ENCODE data around the gene ZDHHC14.

ZDHHC14 gene

DNA sequence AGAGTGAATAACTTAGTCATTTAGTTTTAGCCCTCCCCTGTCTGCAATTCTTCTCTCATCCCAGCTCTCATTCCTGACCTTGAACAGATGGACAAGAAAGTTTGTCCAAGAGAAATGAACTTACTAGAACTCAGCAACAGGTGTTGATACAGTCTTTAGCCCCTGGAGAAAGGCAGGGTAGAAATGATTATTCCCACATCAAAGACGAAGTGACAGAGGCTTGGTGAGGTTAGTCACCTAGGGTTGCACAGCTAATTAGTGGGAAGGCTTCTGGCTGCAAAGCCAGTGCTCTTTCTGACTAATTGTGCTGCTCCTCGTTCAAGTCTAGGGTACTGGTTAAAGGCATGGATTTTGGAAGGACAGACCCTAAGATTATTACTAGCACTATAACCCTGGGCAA, 4.5 kb downstream of the ZDHHC14 start:
- Histone ChIP-seq H3K27ac (no peak overlapping the region), H3K27me3 (ENCODE audit: insufficient read depth, low read depth) (no peaks in the 10 kb centered on the region), H4K20me1 (ENCODE audit: insufficient read depth) (no peaks in the 10 kb centered on the region), H3K4me3 (IDR thresholded peaks at IDR 0.05; ENCODE audit: insufficient read depth, low read depth, low read length) (no peak overlapping the region), H3K9ac (no peak overlapping the region), H2AFZ (ENCODE audit: low read depth) (no peak overlapping the region), H3K4me2 (no peak overlapping the region), H3K4me1 (ENCODE audit: low read depth, poor library complexity, severe bottlenecking) (peaks cover 8% of the 10 kb centered on the region), H3K79me2 (ENCODE audit: insufficient read depth, low read depth) (no peaks in the 10 kb centered on the region), H3K36me3 (ENCODE audit: insufficient read depth) (no peaks in the 10 kb centered on the region)
- TF ChIP-seq, protein P1, sequence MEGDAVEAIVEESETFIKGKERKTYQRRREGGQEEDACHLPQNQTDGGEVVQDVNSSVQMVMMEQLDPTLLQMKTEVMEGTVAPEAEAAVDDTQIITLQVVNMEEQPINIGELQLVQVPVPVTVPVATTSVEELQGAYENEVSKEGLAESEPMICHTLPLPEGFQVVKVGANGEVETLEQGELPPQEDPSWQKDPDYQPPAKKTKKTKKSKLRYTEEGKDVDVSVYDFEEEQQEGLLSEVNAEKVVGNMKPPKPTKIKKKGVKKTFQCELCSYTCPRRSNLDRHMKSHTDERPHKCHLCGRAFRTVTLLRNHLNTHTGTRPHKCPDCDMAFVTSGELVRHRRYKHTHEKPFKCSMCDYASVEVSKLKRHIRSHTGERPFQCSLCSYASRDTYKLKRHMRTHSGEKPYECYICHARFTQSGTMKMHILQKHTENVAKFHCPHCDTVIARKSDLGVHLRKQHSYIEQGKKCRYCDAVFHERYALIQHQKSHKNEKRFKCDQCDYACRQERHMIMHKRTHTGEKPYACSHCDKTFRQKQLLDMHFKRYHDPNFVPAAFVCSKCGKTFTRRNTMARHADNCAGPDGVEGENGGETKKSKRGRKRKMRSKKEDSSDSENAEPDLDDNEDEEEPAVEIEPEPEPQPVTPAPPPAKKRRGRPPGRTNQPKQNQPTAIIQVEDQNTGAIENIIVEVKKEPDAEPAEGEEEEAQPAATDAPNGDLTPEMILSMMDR (conservative IDR thresholded peaks at IDR 0.05; ENCODE audit: low read depth, low read length), result no peak

DNA sequence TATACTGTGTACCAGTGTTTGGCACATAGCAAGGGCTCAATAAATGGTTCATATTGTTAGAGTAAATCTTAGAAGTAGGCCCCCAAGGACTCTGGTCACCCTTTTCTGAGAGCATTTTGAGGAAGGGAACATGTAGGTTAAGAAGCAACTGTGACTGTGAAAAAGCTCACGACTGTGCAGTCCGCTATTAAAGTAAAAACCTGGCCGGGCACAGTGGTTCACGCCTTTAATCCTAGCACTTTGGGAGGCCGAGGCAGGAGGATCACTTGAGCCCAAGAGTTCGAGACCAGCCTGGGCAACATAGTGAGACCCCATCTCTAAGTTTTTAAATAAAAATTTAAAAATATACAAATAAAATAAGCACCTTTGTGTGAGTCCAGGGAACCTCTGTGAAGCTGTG, 5.0 kb downstream of the ZDHHC14 start:
- no peak overlapping the region for H3K9ac ChIP-seq
- H4K20me1 ChIP-seq (ENCODE audit: insufficient read depth), result no peaks in the 10 kb centered on the region
- TF ChIP-seq, protein P1 (conservative IDR thresholded peaks at IDR 0.05; ENCODE audit: low read depth, low read length), result no peak
- H3K4me3 ChIP-seq (IDR thresholded peaks at IDR 0.05; ENCODE audit: insufficient read depth, low read depth, low read length), result no peak overlapping the region
- no peaks in the 10 kb centered on the region for H3K36me3 ChIP-seq (ENCODE audit: insufficient read depth)
- no peaks in the 10 kb centered on the region for H3K27me3 ChIP-seq (ENCODE audit: insufficient read depth, low read depth)
- no peak overlapping the region for H3K27ac ChIP-seq
- H2AFZ ChIP-seq (ENCODE audit: low read depth), result no peak overlapping the region
- H3K79me2 ChIP-seq (ENCODE audit: insufficient read depth, low read depth), result no peaks in the 10 kb centered on the region
- H3K4me1 ChIP-seq (ENCODE audit: low read depth, poor library complexity, severe bottlenecking), result peaks cover 8% of the 10 kb centered on the region
- no peak overlapping the region for H3K4me2 ChIP-seq

DNA sequence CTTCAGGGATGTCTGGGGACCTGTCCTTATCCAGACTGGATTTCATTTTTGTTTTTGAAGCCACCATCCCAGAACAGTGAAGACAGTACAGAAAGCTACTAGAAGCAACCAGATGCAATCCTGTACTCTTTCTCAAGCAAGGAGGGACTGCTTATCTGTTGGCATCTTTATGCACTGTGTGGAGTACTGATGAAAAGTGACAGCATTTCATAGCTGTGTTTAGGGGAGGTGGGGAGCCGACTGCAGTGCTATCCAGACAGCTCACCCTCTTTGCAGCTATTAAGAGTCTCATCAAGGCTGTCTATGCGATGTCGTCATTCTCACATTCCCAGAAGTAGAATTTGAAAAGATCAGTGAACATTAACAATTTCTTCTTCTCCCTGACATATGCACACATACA, 5.5 kb downstream of the ZDHHC14 start:
- H4K20me1 ChIP-seq (ENCODE audit: insufficient read depth), result no peaks in the 10 kb centered on the region
- H3K79me2 ChIP-seq (ENCODE audit: insufficient read depth, low read depth), result no peaks in the 10 kb centered on the region
- no peak overlapping the region for H3K27ac ChIP-seq
- peaks cover 8% of the 10 kb centered on the region for H3K4me1 ChIP-seq (ENCODE audit: low read depth, poor library complexity, severe bottlenecking)
- no peaks in the 10 kb centered on the region for H3K27me3 ChIP-seq (ENCODE audit: insufficient read depth, low read depth)
- TF ChIP-seq, protein P1 (conservative IDR thresholded peaks at IDR 0.05; ENCODE audit: low read depth, low read length), result no peak
- no peak overlapping the region for H3K9ac ChIP-seq
- H3K36me3 ChIP-seq (ENCODE audit: insufficient read depth), result no peaks in the 10 kb centered on the region
- H3K4me2 ChIP-seq, result no peak overlapping the region
- no peak overlapping the region for H3K4me3 ChIP-seq (IDR thresholded peaks at IDR 0.05; ENCODE audit: insufficient read depth, low read depth, low read length)
- no peak overlapping the region for H2AFZ ChIP-seq (ENCODE audit: low read depth)

DNA sequence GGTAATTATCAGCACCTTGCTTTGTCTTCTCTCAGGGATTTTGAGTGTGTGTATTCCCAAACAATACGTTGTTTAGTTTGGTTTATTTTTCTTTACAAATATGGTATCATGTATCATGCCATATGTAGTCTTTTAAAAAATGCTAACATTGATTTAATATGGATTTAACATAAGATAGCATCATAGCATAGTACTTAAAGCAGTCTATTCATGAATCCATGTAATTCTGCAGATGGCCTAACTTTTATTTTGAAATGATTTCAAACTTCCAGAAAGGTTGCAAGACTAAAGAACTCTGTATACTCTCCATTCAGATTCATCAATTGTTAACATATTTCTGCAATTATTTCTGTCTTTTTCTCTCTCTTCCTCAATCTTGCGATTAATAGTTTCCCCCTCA, 7.9 kb downstream of the ZDHHC14 start:
- Histone ChIP-seq H3K27me3 (ENCODE audit: insufficient read depth, low read depth) (no peaks in the 10 kb centered on the region), H2AFZ (ENCODE audit: low read depth) (no peak overlapping the region), H3K27ac (no peak overlapping the region), H3K4me1 (ENCODE audit: low read depth, poor library complexity, severe bottlenecking) (no peaks in the 10 kb centered on the region), H4K20me1 (ENCODE audit: insufficient read depth) (no peaks in the 10 kb centered on the region), H3K4me2 (no peak overlapping the region), H3K79me2 (ENCODE audit: insufficient read depth, low read depth) (no peaks in the 10 kb centered on the region), H3K9ac (no peak overlapping the region), H3K36me3 (ENCODE audit: insufficient read depth) (no peaks in the 10 kb centered on the region), H3K4me3 (IDR thresholded peaks at IDR 0.05; ENCODE audit: insufficient read depth, low read depth, low read length) (no peak overlapping the region)
- TF ChIP-seq, protein P1 (conservative IDR thresholded peaks at IDR 0.05; ENCODE audit: low read depth, low read length), result no peak
